ENCODE measurements around the gene USP21. TPM values are rescaled to one million over a fixed set of nuclear protein-coding genes. Genes with fewer than 3 reads are reported as not detected.

Gene USP21, protein sequence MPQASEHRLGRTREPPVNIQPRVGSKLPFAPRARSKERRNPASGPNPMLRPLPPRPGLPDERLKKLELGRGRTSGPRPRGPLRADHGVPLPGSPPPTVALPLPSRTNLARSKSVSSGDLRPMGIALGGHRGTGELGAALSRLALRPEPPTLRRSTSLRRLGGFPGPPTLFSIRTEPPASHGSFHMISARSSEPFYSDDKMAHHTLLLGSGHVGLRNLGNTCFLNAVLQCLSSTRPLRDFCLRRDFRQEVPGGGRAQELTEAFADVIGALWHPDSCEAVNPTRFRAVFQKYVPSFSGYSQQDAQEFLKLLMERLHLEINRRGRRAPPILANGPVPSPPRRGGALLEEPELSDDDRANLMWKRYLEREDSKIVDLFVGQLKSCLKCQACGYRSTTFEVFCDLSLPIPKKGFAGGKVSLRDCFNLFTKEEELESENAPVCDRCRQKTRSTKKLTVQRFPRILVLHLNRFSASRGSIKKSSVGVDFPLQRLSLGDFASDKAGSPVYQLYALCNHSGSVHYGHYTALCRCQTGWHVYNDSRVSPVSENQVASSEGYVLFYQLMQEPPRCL
- 12.3 and 24.3 TPM in 2 replicates for total RNA-seq

DNA sequence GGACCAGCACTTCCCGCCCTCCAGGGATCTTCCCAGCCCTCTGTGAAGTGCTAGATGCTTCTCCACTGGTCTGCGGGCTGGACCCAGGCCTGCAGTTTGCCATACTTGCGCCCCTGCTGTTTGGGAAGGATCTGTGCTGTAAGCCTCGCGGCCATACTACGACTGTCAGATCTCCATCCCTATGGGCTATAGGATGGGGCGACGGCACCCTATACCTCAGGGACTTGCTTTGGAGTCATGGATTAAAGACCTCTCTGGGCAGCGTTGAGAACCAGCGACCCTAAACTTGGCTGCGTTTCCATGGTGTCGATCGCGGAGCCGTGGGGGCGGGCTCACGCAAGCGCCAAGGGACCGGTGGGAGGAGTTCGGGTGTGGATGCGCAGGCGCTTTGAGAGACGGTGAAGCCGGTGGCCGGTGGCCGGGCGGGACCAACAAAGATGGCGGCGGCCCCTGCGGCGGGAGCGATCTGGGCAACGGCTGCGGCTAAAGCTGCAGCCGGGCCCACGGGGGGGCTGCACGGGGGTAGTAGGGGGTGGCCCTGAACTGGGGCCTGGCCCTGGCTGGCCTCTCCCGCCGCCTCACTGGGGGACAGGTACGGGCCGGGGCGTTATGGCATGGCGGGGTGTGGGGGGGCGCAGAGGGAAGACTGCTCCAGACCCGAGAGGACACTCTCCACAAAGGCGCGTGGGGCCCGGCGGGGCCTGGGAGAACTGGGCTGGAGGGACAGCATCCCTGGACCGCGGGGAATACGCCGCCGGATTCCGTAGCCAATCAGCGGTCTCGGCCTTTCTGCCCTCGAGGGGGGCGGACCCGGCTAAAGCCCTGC, at the start of gene USP21:
USP21 (plus strand) TSS at position 414 of the 826 bp plus-strand sequence. CDS start 1,141 bp downstream, outside the sequence.

DNA sequence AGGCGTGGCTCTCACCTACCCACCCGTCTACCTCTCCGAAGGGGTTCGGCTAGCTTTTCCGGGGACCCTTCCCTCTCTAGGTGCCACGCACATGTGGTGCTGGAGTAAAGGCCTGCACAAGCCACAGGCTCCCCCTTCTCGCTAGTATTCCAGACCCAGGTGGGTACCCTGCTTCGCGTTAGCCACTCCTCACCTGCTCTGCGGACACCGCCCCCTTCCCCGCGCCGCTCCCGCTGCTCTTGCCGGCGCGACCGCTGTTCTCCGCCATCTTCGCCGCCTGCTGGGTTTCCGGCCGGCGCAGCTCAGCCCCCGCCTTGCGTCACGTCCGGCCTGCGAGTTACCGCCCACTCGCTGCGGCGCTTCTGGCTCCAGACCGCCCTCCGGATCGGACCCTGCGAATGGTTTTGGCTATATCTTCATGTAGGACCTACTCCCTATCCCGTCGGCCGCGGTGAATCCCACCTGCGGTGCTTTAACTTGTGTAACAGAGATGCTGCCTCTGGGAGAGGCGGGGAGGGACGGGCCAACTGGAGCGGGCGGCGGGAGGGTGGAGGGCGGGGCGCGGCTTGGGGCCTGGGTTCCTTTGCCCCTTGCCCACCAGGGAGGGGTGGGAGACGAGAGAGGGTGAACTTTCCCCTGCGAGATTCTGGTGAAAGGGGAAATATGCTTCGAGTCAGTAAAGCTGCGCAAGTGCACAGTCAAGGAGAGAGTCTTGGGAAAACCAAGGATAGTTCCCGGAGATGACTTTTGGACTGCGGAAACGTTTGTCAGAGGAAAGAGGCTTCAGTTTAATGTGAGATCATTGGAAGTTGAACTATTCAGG, 41.3 kb upstream of the USP21 start, which contains the start of the genes NIT1 and PFDN2:
NIT1 (plus strand) TSS at position 347 of the 823 bp plus-strand sequence; CDS start at position 419, 72 bp downstream.
PFDN2 (minus strand) TSS at position 279 of the 823 bp plus-strand sequence; CDS start at position 268, 11 bp downstream.

DNA sequence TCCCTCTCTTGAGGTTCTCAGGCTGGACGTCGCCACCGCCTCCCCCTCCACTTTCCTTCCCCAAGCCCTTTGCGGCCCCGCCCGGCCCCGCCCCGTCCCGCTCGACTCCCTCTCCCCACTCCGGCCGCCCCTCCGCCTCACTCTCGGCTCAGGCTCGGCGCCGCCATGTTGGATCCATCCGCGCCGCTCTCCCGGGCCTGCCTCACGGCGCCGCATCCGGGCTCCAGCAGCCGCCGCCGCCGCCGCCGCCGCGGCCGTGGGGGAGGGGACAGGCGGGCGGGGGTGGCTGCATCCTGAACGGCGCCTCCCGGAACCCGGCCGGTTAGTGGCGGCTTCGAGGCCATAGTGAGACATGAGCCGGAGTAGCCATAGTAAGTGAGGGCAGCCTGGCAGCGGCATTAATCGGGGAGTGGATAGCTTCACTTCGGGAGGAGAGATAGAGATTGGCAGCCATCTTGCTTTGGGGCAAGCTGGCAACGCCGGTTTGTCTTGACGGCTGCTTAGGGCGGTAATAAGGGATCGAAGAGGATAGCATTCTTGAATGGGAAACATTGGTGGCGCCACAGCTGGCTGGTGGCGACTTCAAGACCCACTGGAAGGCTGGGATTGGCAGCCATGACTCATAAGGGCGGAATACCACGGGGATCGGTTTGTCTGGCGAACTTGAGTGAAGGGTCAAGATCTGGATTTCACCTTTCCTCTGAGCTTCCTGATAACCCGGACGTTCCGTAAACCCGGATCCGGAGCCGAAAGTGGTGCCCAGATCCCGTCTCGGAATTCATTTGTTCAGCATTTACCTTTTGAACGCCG, 26.7 kb upstream of the USP21 start, which contains the start of gene DEDD:
DEDD (minus strand) TSS at position 258 of the 810 bp plus-strand sequence. CDS start 8,205 bp downstream, outside the sequence.

DNA sequence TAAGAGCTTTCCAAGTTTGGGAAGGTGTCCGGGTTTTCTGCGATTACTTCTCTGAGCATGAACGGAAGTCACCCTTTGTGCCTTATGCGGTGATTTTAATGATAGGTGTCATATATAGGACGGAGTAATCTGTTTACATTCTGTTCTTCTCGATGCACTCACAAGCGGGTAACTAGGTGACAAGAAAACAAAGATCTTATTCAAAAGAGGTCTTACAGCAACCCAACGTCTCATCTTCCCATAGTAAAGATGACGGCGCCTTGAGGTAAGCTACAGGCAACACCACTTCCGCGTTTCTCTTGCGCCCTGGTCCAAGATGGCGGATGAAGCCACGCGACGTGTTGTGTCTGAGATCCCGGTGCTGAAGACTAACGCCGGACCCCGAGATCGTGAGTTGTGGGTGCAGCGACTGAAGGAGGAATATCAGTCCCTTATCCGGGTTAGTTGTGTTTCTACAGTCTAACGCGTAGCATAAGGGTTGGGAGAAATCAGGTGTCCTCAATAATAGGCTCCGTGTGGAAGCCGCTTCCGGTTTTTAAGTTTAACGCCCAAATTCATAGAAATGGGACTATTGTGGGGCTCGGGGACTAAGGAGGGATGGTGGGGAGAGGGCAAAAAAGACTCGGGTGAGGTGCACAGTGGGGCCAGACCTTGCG, 5.5 kb upstream of the USP21 start, which contains the start of gene UFC1:
UFC1 (plus strand) TSS at position 297 of the 656 bp plus-strand sequence; CDS start at position 317, 20 bp downstream.

DNA sequence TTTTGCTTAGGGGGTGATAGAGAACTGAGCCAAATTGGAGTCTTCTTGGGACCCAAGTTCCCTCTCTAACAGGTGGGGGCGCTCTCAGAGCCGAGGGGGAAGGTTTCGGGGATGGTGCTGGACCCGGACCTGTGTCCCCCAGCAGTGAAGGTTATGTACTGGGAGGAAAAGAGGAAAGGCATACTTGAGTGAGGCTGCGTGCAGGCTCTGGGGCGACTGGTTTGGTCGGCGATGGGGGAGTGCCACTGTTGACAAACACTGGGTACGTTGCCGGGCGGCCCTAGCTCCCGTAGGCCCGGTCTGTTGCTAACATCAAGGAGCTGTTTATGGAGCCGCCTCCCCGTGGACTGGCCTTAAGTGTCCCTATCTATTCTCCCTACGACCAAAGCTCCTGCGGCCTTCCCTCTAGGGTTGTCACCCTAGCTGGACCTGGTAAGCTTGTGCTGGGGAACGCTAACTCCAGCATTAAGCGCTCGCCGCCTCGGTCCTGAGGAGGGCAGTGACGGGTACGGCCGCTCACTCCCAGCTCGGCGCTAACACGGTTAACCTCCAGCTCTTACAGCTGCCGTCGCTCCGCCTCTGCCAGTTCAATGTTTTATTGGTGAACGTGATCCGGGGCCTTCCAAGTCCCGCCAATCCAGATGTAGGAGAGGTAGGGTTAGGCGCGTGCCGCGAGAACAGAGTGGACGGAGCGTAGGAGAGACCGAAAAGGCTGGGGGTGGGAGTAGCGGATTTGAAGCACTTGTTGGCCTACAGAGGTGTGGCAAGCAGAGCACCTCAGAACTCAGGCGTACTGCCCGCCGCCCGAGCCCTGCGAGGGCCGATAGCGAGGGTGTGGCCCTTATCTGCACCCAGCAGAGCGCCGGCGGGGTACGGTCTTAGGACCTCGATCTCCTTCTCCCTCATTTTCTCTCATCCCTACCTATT, 6.7 kb downstream of the USP21 start, which contains the start of gene PPOX:
PPOX (plus strand) TSS at position 685 of the 927 bp plus-strand sequence. CDS start 422 bp downstream, outside the sequence.

DNA sequence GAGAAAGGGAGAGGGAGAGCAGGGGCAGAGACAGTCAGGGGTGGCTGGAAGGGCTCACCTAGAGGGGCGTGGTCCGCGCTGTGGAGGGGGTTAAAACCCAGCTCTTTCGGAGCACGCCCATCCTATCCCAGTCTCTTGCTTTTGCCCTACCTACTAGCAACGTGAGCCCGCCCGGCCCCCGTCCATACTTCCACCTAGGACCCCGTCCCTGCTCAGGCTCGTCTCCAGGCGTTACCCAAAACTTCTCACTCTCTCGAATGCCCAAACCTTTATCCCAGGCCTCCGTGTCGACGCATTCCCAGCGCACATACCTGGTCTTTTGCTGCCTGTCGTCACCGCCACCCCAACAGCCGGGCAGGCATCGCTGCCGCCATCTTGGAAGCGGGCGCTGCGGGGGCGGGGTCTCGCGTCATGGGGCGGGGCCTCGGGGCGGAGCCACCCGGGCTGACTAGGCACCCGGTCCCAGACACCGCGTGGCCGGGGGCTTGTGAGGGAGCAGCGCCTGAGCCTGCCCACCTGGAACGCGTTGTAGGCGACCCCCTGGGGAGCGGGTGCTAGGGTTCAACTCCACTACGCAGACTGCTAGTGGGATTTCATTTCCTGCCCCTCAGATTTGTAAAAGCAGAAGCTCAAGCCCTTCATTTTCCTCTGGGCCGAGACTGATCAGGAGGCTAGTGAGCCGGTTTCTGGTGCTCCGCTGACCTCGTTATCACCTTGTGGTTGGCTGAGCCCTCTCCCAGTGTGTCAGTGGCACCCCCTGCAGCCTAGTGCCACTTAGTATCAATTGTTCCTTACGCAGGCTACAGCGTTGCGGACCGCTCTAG, 18.0 kb downstream of the USP21 start, which contains the start of gene B4GALT3:
B4GALT3 (minus strand) TSS at position 396 of the 824 bp plus-strand sequence. CDS start 1,447 bp downstream, outside the sequence.

DNA sequence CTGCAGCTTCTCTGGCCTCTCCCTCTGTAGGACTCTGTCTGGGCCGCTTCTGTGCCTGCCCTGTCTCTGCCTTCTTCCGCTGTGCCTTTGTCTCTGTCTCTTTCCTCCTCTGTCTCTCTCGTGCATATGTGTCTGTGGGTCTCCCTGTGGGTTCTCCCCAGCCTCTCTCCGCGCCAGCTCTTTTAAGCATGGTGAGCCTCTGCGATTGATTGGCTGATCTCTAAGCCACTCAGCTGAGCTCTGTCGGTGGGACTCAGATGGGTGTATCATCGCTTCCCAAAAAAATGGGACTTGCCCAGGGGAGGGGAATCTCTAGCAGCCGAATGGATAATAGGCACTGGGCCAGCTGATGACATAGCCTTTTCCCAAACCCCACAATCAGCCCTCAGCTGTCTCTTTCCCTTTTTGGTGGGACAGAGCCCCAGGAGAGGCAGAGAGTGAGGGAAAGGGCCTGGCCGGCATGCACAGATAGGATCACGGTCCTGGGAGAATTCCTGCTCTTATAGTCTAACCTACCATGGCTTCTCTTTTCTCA, 39.7 kb downstream of the USP21 start, which contains the start of gene ADAMTS4:
ADAMTS4 (minus strand) TSS at position 158 of the 535 bp plus-strand sequence. CDS start 427 bp downstream, outside the sequence.

DNA sequence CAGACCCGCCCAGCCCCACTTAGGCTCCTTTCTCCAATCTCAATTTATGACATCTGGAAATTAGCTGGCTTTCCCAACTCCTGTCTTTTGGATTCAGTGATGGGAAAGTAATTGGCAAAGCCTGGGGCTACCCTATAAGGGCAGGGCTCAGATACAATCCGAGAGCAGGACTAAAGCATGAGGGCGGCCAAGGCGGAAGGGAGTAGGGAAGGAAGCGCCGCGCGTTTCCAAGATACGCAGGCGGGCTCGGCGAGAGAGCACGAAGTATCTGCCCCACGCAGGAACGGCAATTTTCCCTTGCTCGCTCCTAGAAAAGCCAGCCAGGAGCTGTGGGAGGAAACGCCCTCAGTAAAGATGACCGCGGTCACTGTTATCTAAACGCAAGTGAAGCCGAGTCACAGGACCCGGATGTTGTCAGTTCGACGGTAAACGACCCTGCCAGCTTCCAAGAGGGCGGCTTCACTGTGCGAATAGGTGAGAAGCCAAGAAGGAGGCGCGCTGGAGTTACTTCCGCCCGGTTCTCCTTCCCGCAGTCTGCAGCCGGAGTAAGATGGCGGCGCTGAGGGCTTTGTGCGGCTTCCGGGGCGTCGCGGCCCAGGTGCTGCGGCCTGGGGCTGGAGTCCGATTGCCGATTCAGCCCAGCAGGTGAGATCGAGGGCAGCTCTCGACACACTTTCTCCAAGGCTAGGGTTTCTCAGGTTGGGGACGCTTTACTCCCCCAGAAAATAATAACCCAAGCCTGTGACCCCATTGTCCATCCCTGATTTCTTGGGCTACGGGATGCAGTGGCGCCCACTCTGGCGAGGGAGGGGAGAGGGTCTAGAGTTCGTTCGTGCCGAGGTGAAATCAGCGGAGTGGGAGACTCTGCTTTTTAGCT, 42.8 kb downstream of the USP21 start, which contains the start of gene NDUFS2:
NDUFS2 (plus strand) TSS at position 532 of the 877 bp plus-strand sequence; CDS start at position 551, 19 bp downstream.

DNA sequence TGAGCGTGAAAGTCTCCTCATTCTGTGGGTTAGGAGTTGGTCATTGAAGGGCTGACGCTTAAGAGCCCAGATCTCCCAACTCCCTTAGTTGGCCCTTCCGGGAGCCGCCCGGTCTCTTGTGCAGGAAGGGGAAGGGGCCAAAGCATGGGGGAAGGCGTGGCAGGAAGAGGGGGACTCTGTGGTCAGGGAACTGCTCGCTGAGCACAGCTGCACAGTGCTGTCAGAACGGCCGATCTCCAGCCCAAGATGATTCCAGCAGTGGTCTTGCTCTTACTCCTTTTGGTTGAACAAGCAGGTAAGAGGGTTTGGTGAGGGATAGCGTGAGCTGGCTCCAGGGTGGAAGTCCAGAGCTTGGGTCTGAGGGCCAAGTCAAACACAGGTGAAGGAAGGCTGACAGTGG, 55.8 kb downstream of the USP21 start, which contains the start of gene FCER1G:
FCER1G (plus strand) TSS at position 220 of the 400 bp plus-strand sequence; CDS start at position 247, 27 bp downstream.

Other genes with a start within 250 kb of the USP21 start
- gene ITLN2, start 204.7 kb upstream of the USP21 start, total RNA-seq = not detected in 2 replicates
- gene F11R, start 138.3 kb upstream of the USP21 start, total RNA-seq = 7.0 and 19.7 TPM in 2 replicates
- gene TSTD1, start 120.5 kb upstream of the USP21 start, total RNA-seq = 14.4 and 14.6 TPM in 2 replicates
- gene USF1, start 113.5 kb upstream of the USP21 start, total RNA-seq = 26.8 and 27.8 TPM in 2 replicates
- gene ARHGAP30, start 89.6 kb upstream of the USP21 start, total RNA-seq = not detected in 2 replicates
- gene NECTIN4, start 69.9 kb upstream of the USP21 start, total RNA-seq = 0.65 and 0.72 TPM in 2 replicates
- 0.96 and 1.0 TPM in 2 replicates for gene KLHDC9, start 61.1 kb upstream of the USP21 start, total RNA-seq
- 32.3 and 71.8 TPM in 2 replicates for gene PFDN2, start 41.5 kb upstream of the USP21 start, total RNA-seq
- 35.5 and 44.5 TPM in 2 replicates for gene NIT1, start 41.4 kb upstream of the USP21 start, total RNA-seq
- gene DEDD, start 26.8 kb upstream of the USP21 start, total RNA-seq = 22.4 and 25.6 TPM in 2 replicates
- gene UFC1, start 5.5 kb upstream of the USP21 start, total RNA-seq = 52.1 and 70.3 TPM in 2 replicates
- 10.9 and 12.7 TPM in 2 replicates for gene PPOX, start 6.9 kb downstream of the USP21 start, total RNA-seq
- gene B4GALT3, start 18.0 kb downstream of the USP21 start, total RNA-seq = 30.5 and 33.3 TPM in 2 replicates
- 7.4 and 11.0 TPM in 2 replicates for gene ADAMTS4, start 39.6 kb downstream of the USP21 start, total RNA-seq
- 109 and 222 TPM in 2 replicates for gene NDUFS2, start 42.9 kb downstream of the USP21 start, total RNA-seq
- gene FCER1G, start 55.8 kb downstream of the USP21 start, total RNA-seq = 0.26 and 6.1 TPM in 2 replicates
- not detected in 2 replicates for gene APOA2, start 64.1 kb downstream of the USP21 start, total RNA-seq
- gene TOMM40L, start 66.6 kb downstream of the USP21 start, total RNA-seq = 12.1 and 12.7 TPM in 2 replicates
- not detected in 2 replicates for gene NR1I3, start 78.7 kb downstream of the USP21 start, total RNA-seq
- gene PCP4L1, start 99.2 kb downstream of the USP21 start, total RNA-seq = not detected in 2 replicates
- 1.4 and 2.1 TPM in 2 replicates for gene MPZ, start 150.5 kb downstream of the USP21 start, total RNA-seq
- gene SDHC, start 154.9 kb downstream of the USP21 start, total RNA-seq = 27.5 and 52.1 TPM in 2 replicates
- not detected in 2 replicates for gene CFAP126, start 208.4 kb downstream of the USP21 start, total RNA-seq

All from epithelial cell of alveolus of lung (primary cell).